WTC11 (cell line): ENCODE data around the gene SERP2.

Experiments used
- ATF3 ChIP-seq: sonication (generic); formaldehyde crosslinking; conservative IDR thresholded peaks from 2 replicates; pipeline ENCODE4 v1.8.1; 2022; ENCODE audit warnings: mild to moderate bottlenecking, missing genetic modification reagents
- CTCF ChIP-seq: fragments of 200-600 bp; IDR thresholded peaks from 2 replicates; pipeline ENCODE4 v1.8.0; 2022; ENCODE audit warnings: antibody characterized with exemption
- ELF4 ChIP-seq: sonication (generic); formaldehyde crosslinking; IDR thresholded peaks from 2 replicates; pipeline ENCODE4 v1.8.1; 2022; ENCODE audit warnings: low read depth, mild to moderate bottlenecking, moderate library complexity, missing genetic modification reagents
- HMGA2 ChIP-seq: fragments of 250-450 bp; sonication (Bioruptor Pico); IDR thresholded peaks from 2 replicates; pipeline ENCODE4 v1.4.0; 2021; ENCODE audit warnings: mild to moderate bottlenecking, moderate library complexity
- NR1H2 ChIP-seq: sonication (generic); formaldehyde crosslinking; IDR thresholded peaks from 2 replicates; pipeline ENCODE4 v1.9.0; 2021; ENCODE audit warnings: mild to moderate bottlenecking, moderate library complexity, missing genetic modification reagents
- NR2C2 ChIP-seq: sonication (generic); formaldehyde crosslinking; IDR thresholded peaks from 2 replicates; pipeline ENCODE4 v1.8.0; 2022; ENCODE audit warnings: mild to moderate bottlenecking, missing genetic modification reagents
- NR3C1 ChIP-seq: sonication (generic); formaldehyde crosslinking; conservative IDR thresholded peaks from 2 replicates; pipeline ENCODE4 v1.8.1; 2023; ENCODE audit warnings: low read depth, mild to moderate bottlenecking, missing genetic modification reagents
- TEAD1 ChIP-seq: sonication (generic); formaldehyde crosslinking; IDR thresholded peaks from 2 replicates; pipeline ENCODE4 v1.8.0; 2022; ENCODE audit warnings: mild to moderate bottlenecking, missing genetic modification reagents
- ZMAT4 ChIP-seq: fragments of 250-450 bp; sonication (Bioruptor Pico); IDR thresholded peaks from 2 replicates; pipeline ENCODE4 v1.9.0; 2021; ENCODE audit warnings: mild to moderate bottlenecking
- ZNF121 ChIP-seq: sonication (generic); formaldehyde crosslinking; IDR thresholded peaks from 2 replicates; pipeline ENCODE4 v1.8.0; 2023; ENCODE audit warnings: missing genetic modification reagents
- TF ChIP-seq, protein P1 (sequence below): sonication (generic); formaldehyde crosslinking; IDR thresholded peaks from 2 replicates; pipeline ENCODE4 v1.8.1; 2022; ENCODE audit warnings: low read depth, mild to moderate bottlenecking, moderate library complexity, missing genetic modification reagents, borderline replicate concordance

DNA sequence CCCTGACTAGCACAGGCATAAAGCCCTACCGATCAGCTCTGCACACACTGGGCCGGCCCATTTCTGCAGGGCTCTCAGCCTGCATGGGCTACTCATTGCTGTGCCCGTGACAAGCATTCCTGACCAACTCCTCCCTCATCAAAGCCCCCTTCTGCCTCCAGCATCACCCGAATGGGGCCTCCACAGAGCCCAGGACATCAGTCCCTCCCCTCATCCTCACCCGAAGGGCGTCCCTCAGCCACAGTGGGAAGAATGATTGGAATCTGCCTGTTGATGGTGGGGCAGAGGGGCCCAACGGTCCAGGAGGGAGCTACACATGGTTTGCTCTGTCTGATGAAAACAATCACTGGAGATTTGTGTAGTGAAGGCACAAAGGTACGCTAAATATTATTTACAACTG is 43.8 kb downstream of the SERP2 start:
- TF ChIP-seq CTCF = no peak
- TF ChIP-seq NR1H2 (CRISPR knock-in tag) = no peak
- no peak for TF ChIP-seq HMGA2 (CRISPR knock-in tag)
- TF ChIP-seq, protein P1, sequence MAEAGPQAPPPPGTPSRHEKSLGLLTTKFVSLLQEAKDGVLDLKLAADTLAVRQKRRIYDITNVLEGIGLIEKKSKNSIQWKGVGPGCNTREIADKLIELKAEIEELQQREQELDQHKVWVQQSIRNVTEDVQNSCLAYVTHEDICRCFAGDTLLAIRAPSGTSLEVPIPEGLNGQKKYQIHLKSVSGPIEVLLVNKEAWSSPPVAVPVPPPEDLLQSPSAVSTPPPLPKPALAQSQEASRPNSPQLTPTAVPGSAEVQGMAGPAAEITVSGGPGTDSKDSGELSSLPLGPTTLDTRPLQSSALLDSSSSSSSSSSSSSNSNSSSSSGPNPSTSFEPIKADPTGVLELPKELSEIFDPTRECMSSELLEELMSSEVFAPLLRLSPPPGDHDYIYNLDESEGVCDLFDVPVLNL (CRISPR knock-in tag) = no peak
- TF ChIP-seq NR2C2 (CRISPR knock-in tag) = no peak
- TF ChIP-seq ATF3 (CRISPR knock-in tag) = no peak
- no peak for TF ChIP-seq ZNF121 (CRISPR knock-in tag)
- no peak for TF ChIP-seq ELF4 (CRISPR knock-in tag)
- no peak for TF ChIP-seq TEAD1 (CRISPR knock-in tag)
- TF ChIP-seq NR3C1 (CRISPR knock-in tag) = no peak
- TF ChIP-seq ZMAT4 = no peak
